Right hindlimb (tissue), 1 donor: ENCODE measurements around the gene IKZF1.

ENCODE experiments used
- DNase-seq: peaks from one replicate; pipeline ENCODE4 v3.0.0-alpha.2; 2018

The IKZF1 gene

GRCh38 chr7:50310361-50310760 is 5.8 kb downstream of the IKZF1 start:
- no peak for DNase-seq

- DNase-seq, result no peak
These were observed 6.4 kb downstream of the IKZF1 start for GRCh38 chr7:50310956-50311355.

GRCh38 chr7:50312250-50313162 is 8.0 kb downstream of the IKZF1 start:
- DNase-seq, result no peak

- DNase-seq, result no peak
These were observed 10.5 kb downstream of the IKZF1 start for GRCh38 chr7:50314836-50315592.

GRCh38 chr7:50315739-50316671 is 11.5 kb downstream of the IKZF1 start:
- no peak for DNase-seq

GRCh38 chr7:50317221-50317678 is 12.7 kb downstream of the IKZF1 start:
- no peak for DNase-seq

- DNase-seq, result no peak
These were observed 13.5 kb downstream of the IKZF1 start for GRCh38 chr7:50317697-50318669.

GRCh38 chr7:50321487-50322067 is 17.1 kb downstream of the IKZF1 start:
- no peak for DNase-seq

- no peak for DNase-seq
These were observed 19.6 kb downstream of the IKZF1 start for GRCh38 chr7:50324113-50324512.

GRCh38 chr7:50327443-50327842 is 22.9 kb downstream of the IKZF1 start:
- DNase-seq, result no peak

GRCh38 chr7:50329775-50330174 is 25.3 kb downstream of the IKZF1 start:
- no peak for DNase-seq

GRCh38 chr7:50330254-50330653 is 25.7 kb downstream of the IKZF1 start:
- no peak for DNase-seq

- no peak for DNase-seq
These were observed 26.2 kb downstream of the IKZF1 start for GRCh38 chr7:50330696-50331095.

- DNase-seq, result no peak
These were observed 27.2 kb downstream of the IKZF1 start for GRCh38 chr7:50331564-50332208.

GRCh38 chr7:50332241-50333165 is 28.0 kb downstream of the IKZF1 start:
- no peak for DNase-seq

- DNase-seq, result no peak
These were observed 28.7 kb downstream of the IKZF1 start for GRCh38 chr7:50333221-50333651.

- DNase-seq, result no peak
These were observed 30.0 kb downstream of the IKZF1 start for GRCh38 chr7:50334341-50334994.

- no peak for DNase-seq
These were observed 30.8 kb downstream of the IKZF1 start for GRCh38 chr7:50335230-50335794.
